CD4-positive, CD25-positive, alpha-beta regulatory T cell (primary cell): ENCODE measurements around the gene ACP5. TPM values are rescaled to one million over a fixed set of nuclear protein-coding genes. Genes with fewer than 3 reads are reported as not detected.

Experiments
- ATAC-seq, 2 donors: fragments of 150-1000 bp; cut with Tn5 transposase; one replicate each; pipeline ENCODE4 v1.10.0; 2021; ENCODE audit warnings: low read depth in 2 of 2, moderate number of reproducible peaks in 2 of 2, moderate library complexity in 1 of 2
- DNase-seq, 3 donors: peaks; one replicate each; pipeline versions ENCODE4 v3.0.0 to v3.0.0-alpha.2; 2012 to 2022; ENCODE audit warnings: mixed read lengths in 1 of 3
- H3K27ac ChIP-seq: one replicate; pipeline ENCODE4 v1.7.0; 2013; ENCODE audit warnings: mild to moderate bottlenecking, low read length; ENCODE audit not compliant: insufficient read depth, poor library complexity, severe bottlenecking
- H3K27me3 ChIP-seq: one replicate; pipeline ENCODE4 v1.7.0; 2013; ENCODE audit warnings: low read length; ENCODE audit not compliant: control insufficient read depth, insufficient read depth
- H3K36me3 ChIP-seq: one replicate; pipeline ENCODE4 v1.7.0; 2013; ENCODE audit warnings: mild to moderate bottlenecking, low read length, moderate library complexity; ENCODE audit not compliant: control insufficient read depth, insufficient read depth
- H3K4me1 ChIP-seq: 2 replicates; pipeline ENCODE4 v1.7.0; 2013; ENCODE audit warnings: mild to moderate bottlenecking, low read length; ENCODE audit not compliant: insufficient read depth, control insufficient read depth, poor library complexity, severe bottlenecking
- H3K4me3 ChIP-seq: one replicate; pipeline ENCODE4 v1.7.0; 2013; ENCODE audit warnings: low read depth, mild to moderate bottlenecking, low read length, moderate library complexity
- H3K9me3 ChIP-seq, 2 experiments: 1 replicate in 1 of 2; 2 replicates in 1 of 2; pipeline ENCODE4 v1.7.0; 2013; ENCODE audit warnings: low read length in 2 of 2, mild to moderate bottlenecking in 1 of 2, moderate library complexity in 1 of 2; ENCODE audit not compliant: control insufficient read depth in 2 of 2
- H3K27ac Mint-ChIP-seq, 3 donors: one replicate each; pipeline ENCODE4 v1.8.0; 2020 to 2022; ENCODE audit warnings: mild to moderate bottlenecking in 3 of 3, mixed read lengths in 3 of 3, moderate library complexity in 2 of 3
- H3K27me3 Mint-ChIP-seq: one replicate; pipeline ENCODE4 v1.8.0; 2022; ENCODE audit warnings: mild to moderate bottlenecking, mixed read lengths
- H3K36me3 Mint-ChIP-seq: one replicate; pipeline ENCODE4 v1.8.0; 2020; ENCODE audit warnings: mixed read lengths
- H3K4me1 Mint-ChIP-seq, 4 donors: one replicate each; pipeline ENCODE4 v1.8.0; 2020 to 2022; ENCODE audit warnings: mixed read lengths in 4 of 4, mild to moderate bottlenecking in 1 of 4
- H3K4me3 Mint-ChIP-seq, 4 donors: one replicate each; pipeline ENCODE4 v1.8.0; 2020 to 2022; ENCODE audit warnings: mild to moderate bottlenecking in 4 of 4, mixed read lengths in 4 of 4, moderate library complexity in 3 of 4
- H3K9me3 Mint-ChIP-seq, 7 donors: one replicate each; pipeline ENCODE4 v1.8.0; 2020 to 2022; ENCODE audit warnings: mixed read lengths in 7 of 7, mild to moderate bottlenecking in 3 of 7, moderate library complexity in 2 of 7
- polyA plus RNA-seq, 4 donors: library from polyadenylated mRNA; unstranded; fragments of 300-500 nt; fragmentation: Illumina TruSeq; gene quantifications; one replicate each; pipeline ENCODE4 v1.2.3, GENCODE V29; 2021
- total RNA-seq: library from RNA; stranded (reverse); gene quantifications from one replicate; pipeline ENCODE4 v1.2.3, GENCODE V29; 2022

ACP5 gene
- total and polyA plus RNA-seq, 5 donors from 2014 or later = 21.6 to 40.4 (median 33.4) TPM

DNA sequence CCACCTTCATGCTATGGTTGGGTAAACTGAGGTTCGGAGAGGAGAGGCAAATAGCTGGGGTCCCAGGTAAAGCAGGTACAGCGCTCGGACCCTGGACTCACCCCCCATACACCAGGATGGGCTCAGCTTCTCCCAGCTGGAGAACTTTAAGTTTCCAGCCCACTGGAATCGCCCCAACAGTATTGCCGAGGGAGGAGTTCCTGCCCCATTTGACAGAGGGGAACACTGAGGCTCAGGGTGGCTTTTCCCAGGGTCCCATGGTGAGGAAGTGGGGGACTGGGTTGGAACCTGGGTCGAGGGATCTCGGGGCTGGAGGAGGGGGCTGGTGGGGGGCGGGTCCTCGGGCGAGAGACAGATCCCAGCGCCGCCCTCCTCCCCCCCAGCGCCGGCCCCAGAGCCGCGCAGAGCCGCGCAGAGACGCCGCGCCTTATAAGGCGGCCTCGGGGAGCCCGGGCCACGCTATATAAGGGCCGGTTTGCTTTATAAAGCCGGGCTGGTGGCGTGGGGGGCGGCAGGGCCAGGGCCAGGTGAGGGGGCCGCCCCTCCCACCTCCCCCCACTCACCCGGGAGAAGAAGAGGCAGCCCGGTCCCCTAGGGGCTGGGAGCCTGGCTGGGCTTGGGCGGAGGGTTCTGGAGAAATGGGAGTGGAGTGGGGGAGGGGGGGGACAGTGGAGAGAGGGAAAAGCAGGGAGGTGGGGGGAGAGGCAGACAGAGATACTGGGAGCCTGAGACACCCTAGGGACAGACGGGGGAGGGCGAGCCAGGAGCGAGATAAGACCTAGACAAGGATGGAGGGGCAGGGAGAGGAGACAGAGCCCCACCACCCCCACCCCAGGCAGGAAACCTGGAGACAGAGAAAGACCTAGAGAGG, 37.7 kb downstream of the ACP5 start:
- no peak overlapping the region for H3K4me3 Mint-ChIP-seq
- Histone ChIP-seq H3K9me3 (no peaks in the 10 kb centered on the region), H3K27ac (no peak overlapping the region), H3K27me3 (no peaks in the 10 kb centered on the region), H3K4me3 (no peak overlapping the region), H3K4me1 (peaks cover 5% of the 10 kb centered on the region), H3K36me3 (no peaks in the 10 kb centered on the region)
- H3K36me3 Mint-ChIP-seq = no peaks in the 10 kb centered on the region
- ATAC-seq (no peak), DNase-seq (no peak)
- peaks cover 0 to 19% (median 8%) of the 10 kb centered on the region in 4 donors for H3K4me1 Mint-ChIP-seq
- peak overlapping the region in 1 of 3 donors; percentile 46 for H3K27ac Mint-ChIP-seq
- peaks cover 0 to 1% (median 0%) of the 10 kb centered on the region in 7 donors for H3K9me3 Mint-ChIP-seq
- peaks cover 47% of the 10 kb centered on the region for H3K27me3 Mint-ChIP-seq

DNA sequence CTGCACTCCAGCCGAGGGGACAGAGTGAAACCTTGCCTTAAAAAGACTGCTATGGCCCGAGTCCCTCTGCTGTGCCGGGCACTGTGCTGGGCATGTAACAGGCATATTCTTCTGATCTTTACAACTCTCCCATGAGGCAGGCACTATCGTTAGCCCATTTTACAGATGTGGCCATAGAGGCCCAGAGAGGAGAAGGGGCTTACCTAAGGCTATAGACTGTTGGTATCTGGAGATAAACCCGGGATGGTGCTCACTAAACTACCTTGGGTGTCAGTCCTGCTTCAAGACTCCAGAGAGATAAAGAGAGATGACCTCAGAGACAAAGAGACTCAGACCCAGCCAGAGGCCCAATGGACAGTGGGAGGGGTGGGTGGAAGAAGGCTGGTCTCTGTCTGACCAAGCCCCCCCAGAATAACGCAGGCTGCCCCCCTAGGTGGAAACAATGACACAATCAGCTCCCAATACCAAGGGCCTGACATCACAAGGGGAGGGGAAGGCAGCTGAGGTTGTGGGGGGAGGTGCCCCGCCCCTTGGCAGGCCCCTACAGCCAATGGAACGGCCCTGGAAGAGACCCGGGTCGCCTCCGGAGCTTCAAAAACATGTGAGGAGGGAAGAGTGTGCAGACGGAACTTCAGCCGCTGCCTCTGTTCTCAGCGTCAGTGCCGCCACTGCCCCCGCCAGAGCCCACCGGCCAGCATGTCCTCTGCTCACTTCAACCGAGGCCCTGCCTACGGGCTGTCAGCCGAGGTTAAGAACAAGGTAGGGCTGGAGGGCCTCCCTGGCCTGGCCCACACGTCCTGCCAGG, 39.0 kb downstream of the ACP5 start, which contains the start of gene CNN1:
TSS of gene CNN1 (plus strand) at position 620 of the 805 bp plus-strand sequence. CDS start at position 697, 77 bp downstream.
- H3K4me1 ChIP-seq = peaks cover 5% of the 10 kb centered on the region
- no peaks in the 10 kb centered on the region for H3K36me3 Mint-ChIP-seq
- H3K4me3 Mint-ChIP-seq = peak within 1 kb of the TSS in 1 of 4 donors; percentile 78
- peak within 1 kb of the TSS in 1 of 3 donors; percentile 46 for H3K27ac Mint-ChIP-seq
- H3K27me3 Mint-ChIP-seq = peaks cover 41% of the 10 kb centered on the region
- H3K9me3 ChIP-seq = no peaks in the 10 kb centered on the region
- no peak within 1 kb of the TSS for H3K4me3 ChIP-seq
- no peak within 1 kb of the TSS for H3K27ac ChIP-seq
- DNase-seq = no peak
- H3K4me1 Mint-ChIP-seq = peaks cover 0 to 22% (median 12%) of the 10 kb centered on the region in 4 donors
- no peak for ATAC-seq
- H3K9me3 Mint-ChIP-seq = peaks cover 0 to 2% (median 0%) of the 10 kb centered on the region in 7 donors
- H3K36me3 ChIP-seq = no peaks in the 10 kb centered on the region
- no peaks in the 10 kb centered on the region for H3K27me3 ChIP-seq

DNA sequence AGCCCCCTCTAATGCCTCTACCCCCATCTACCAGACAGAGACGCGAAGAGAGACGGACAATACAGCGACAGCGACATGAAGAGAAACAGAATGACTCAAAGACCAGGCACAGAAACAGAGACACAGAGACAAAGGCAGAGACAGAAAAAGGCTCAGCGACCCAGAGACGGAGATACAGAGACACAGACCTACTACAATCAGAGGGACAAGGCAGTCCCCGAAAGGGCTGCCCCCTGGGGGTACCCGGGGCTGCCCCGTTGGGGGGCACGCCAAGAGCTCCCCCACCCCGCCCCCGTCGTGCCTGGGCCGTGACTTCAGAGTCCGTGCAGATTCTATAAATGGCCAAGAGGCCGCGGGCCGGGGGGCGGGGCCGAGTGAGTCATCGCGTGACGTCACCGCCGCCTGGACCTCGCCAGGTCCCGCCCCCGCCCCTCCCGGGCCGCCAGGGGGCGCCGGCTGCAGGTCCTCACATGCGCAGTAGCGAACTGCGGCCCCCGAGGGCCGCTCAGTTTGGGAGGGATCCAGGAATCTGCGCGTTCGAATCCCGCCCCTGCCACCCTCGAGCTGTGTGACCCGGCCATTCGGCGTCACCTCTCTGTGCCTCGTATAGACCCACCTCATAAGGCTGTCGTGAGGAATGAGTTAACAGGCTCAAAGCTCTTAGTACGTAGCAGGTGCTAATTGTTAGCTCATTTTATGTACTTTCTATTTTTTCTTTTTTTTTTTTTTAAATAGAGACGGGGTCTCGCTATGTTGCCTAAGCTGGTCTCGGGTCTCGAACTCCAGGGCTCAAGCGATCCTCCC, 41.5 kb downstream of the ACP5 start:
- peak overlapping the region in 2 of 4 donors; percentile 77 to 86 for H3K4me3 Mint-ChIP-seq
- peak overlapping the region; percentile 62 for H3K4me3 ChIP-seq
- no peaks in the 10 kb centered on the region for H3K36me3 Mint-ChIP-seq
- peaks cover 0 to 2% (median 0%) of the 10 kb centered on the region in 7 donors for H3K9me3 Mint-ChIP-seq
- peak; percentile 76 to 77 for ATAC-seq
- H3K9me3 ChIP-seq = no peaks in the 10 kb centered on the region
- peaks cover 0 to 22% (median 12%) of the 10 kb centered on the region in 4 donors for H3K4me1 Mint-ChIP-seq
- H3K27ac Mint-ChIP-seq = peak overlapping the region in 2 of 3 donors; percentile 81 to 86
- peaks cover 31% of the 10 kb centered on the region for H3K27me3 Mint-ChIP-seq
- H3K27ac ChIP-seq = peak overlapping the region; percentile 28
- H3K27me3 ChIP-seq = no peaks in the 10 kb centered on the region
- H3K4me1 ChIP-seq = peaks cover 5% of the 10 kb centered on the region
- peak; percentile 72 to 84 (median 75) for DNase-seq
- H3K36me3 ChIP-seq = no peaks in the 10 kb centered on the region

DNA sequence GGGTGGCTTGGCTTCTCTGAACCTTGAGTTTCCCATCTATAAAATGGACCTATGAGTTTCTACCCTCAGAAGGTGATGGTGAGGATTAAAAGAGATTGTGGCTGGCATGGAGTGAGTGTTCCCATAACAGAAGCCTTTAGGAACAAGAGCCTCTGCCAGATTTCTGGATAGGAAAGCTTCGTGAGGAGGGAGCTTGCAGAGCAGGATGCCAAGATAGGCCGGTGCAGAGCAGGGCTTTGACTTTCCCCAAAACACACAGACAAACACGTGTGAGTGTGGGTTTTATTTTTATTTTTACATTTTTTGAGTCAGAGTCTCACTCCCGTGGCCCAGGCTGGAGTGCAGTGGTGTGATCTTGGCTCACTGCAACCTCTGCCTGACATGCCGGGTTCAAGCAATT, 42.5 kb downstream of the ACP5 start:
- H3K9me3 Mint-ChIP-seq = peaks cover 0 to 2% (median 0%) of the 10 kb centered on the region in 7 donors
- peaks cover 5% of the 10 kb centered on the region for H3K4me1 ChIP-seq
- H3K9me3 ChIP-seq = no peaks in the 10 kb centered on the region
- peaks cover 0 to 22% (median 12%) of the 10 kb centered on the region in 4 donors for H3K4me1 Mint-ChIP-seq
- H3K36me3 ChIP-seq = no peaks in the 10 kb centered on the region
- H3K27ac Mint-ChIP-seq = no peak overlapping the region
- no peaks in the 10 kb centered on the region for H3K27me3 ChIP-seq
- H3K27me3 Mint-ChIP-seq = peaks cover 25% of the 10 kb centered on the region
- ATAC-seq (no peak), DNase-seq (no peak)
- H3K4me3 Mint-ChIP-seq = no peak overlapping the region
- no peaks in the 10 kb centered on the region for H3K36me3 Mint-ChIP-seq
- no peak overlapping the region for H3K27ac ChIP-seq
- no peak overlapping the region for H3K4me3 ChIP-seq

DNA sequence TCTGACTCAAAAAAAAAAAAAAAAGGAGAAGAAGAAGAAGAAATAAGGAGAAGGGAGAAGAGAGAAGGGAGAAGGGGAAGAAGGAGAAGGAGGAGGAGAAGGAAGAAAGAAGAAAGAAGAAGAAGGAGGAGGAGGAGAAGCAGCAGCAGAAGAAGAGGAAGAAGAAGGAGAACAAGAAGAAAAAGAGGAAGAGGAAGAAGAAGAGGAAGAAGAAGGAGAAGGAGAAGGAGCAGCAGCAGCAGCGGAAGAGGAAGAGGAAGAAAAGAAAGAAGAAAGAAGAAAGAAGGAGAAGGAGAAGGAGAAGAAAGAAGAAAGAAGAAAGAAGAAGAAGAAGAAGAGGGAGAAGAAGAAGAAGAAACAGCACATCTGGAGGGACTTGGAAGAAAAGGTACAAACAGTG, 42.9 kb downstream of the ACP5 start:
- no peak for DNase-seq
- Histone ChIP-seq H3K27me3 (no peaks in the 10 kb centered on the region), H3K36me3 (no peaks in the 10 kb centered on the region), H3K9me3 (no peaks in the 10 kb centered on the region), H3K27ac (no peak overlapping the region), H3K4me1 (peaks cover 5% of the 10 kb centered on the region), H3K4me3 (no peak overlapping the region)
- no peak for ATAC-seq
- Mint-ChIP-seq H3K9me3 (peaks cover 0 to 2% (median 0%) of the 10 kb centered on the region in 7 donors), H3K4me3 (no peak overlapping the region), H3K27ac (peak overlapping the region in 1 of 3 donors; percentile 71), H3K27me3 (peaks cover 24% of the 10 kb centered on the region), H3K4me1 (peaks cover 0 to 22% (median 12%) of the 10 kb centered on the region in 4 donors), H3K36me3 (no peaks in the 10 kb centered on the region)

DNA sequence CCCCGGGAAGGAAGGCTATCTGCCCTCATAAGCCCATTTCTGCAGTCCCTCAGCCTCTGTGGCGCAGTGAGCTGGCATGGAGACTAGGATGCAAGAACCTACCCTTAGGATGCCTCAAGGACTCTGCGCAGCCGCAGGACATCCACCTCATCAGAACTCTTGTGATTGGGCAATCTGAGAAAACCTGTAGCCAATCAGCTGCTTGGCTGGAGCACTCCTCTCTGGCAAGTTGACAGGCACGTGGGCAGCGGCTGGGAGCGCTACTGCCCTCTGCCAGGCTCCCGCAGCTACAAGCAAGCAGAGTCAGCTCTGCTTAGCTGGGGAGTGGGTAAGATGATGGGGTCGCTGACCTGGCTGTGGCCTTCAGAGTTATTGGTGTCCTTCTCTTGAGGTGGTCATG, 47.0 kb downstream of the ACP5 start:
- no peak overlapping the region for H3K27ac Mint-ChIP-seq
- DNase-seq (peak in 1 of 3 donors; percentile 66), ATAC-seq (no peak)
- H3K4me1 Mint-ChIP-seq = peaks cover 4 to 35% (median 18%) of the 10 kb centered on the region in 4 donors
- Histone ChIP-seq H3K4me3 (no peak overlapping the region), H3K36me3 (peaks cover 3% of the 10 kb centered on the region), H3K4me1 (peaks cover 10% of the 10 kb centered on the region), H3K9me3 (no peaks in the 10 kb centered on the region), H3K27ac (no peak overlapping the region), H3K27me3 (no peaks in the 10 kb centered on the region)
- peaks cover 0 to 2% (median 0%) of the 10 kb centered on the region in 7 donors for H3K9me3 Mint-ChIP-seq
- H3K4me3 Mint-ChIP-seq = peak overlapping the region in 2 of 4 donors; percentile 37 to 64
- H3K27me3 Mint-ChIP-seq = peaks cover 14% of the 10 kb centered on the region
- H3K36me3 Mint-ChIP-seq = peaks cover 4% of the 10 kb centered on the region
